Lower leg skin (tissue), 3 donors: ENCODE results near the gene IFI44.

ENCODE experiments used
- POLR2A ChIP-seq, 2 donors: fragments of 450-650 bp; IDR thresholded peaks; one replicate each; pipeline ENCODE4 v1.6.1; 2016 to 2017; ENCODE audit warnings: antibody characterized with exemption in 2 of 2, mild to moderate bottlenecking in 1 of 2, moderate library complexity in 1 of 2
- TF ChIP-seq, protein P1 (sequence below), 3 donors: fragments of 450-650 bp; IDR thresholded peaks; one replicate each; pipeline ENCODE4 v1.5.1; 2016; ENCODE audit warnings: antibody characterized with exemption in 3 of 3, mild to moderate bottlenecking in 3 of 3, moderate library complexity in 2 of 3

DNA sequence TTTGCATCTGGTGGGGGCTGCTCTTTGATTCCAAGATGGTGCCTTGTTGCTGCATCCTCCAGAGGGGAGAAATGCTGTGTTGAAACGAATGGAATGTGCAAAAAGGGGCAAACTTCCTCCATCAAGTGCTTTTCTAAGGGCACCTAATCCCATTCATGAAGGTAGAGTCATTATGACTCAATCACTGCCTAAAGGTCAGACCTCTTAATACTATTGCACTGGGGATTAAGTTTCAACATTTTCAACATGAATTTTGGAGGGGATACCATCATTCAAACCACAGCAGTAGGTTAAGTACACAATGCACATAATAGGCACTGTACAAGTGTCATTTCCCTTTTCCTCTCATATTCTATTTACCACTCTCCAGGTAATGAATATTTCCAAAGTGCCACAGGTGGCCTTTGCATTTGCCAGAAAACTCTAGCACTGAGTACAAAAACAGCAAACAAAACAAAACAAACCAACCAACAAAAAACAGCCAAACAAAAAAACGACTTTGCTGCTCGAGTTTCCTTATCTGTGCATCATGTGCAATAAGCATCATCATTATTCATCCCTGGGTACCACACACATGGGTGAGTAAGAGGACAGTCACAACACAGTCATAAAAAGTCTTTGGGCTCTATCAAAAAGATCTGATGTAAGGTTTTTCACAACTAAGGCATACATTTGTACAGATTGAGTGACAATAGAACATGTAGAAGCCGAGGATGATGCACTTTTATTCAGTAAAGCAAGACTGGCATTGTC lies 42.5 kb downstream of the IFI44 start:
- TF ChIP-seq, protein P1, sequence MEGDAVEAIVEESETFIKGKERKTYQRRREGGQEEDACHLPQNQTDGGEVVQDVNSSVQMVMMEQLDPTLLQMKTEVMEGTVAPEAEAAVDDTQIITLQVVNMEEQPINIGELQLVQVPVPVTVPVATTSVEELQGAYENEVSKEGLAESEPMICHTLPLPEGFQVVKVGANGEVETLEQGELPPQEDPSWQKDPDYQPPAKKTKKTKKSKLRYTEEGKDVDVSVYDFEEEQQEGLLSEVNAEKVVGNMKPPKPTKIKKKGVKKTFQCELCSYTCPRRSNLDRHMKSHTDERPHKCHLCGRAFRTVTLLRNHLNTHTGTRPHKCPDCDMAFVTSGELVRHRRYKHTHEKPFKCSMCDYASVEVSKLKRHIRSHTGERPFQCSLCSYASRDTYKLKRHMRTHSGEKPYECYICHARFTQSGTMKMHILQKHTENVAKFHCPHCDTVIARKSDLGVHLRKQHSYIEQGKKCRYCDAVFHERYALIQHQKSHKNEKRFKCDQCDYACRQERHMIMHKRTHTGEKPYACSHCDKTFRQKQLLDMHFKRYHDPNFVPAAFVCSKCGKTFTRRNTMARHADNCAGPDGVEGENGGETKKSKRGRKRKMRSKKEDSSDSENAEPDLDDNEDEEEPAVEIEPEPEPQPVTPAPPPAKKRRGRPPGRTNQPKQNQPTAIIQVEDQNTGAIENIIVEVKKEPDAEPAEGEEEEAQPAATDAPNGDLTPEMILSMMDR (IDR thresholded peaks at IDR 0.05), result no peak
- no peak for TF ChIP-seq POLR2A (IDR thresholded peaks at IDR 0.05)
